Measurements from ENCODE around the gene OR4N2. TPM values are rescaled to one million over a fixed set of nuclear protein-coding genes. Genes with fewer than 3 reads are reported as not detected.

OR4N2 gene
- total and polyA plus RNA-seq, 11 donors: 0.09 TPM; not detected in 10

GRCh38 chr14:19878029-19878642 lies 74.6 kb downstream of the OR4N2 start:
- no peak for DNase-seq
- no peak for TF ChIP-seq POLR2A (IDR thresholded peaks at IDR 0.05)
- TF ChIP-seq, protein P1, sequence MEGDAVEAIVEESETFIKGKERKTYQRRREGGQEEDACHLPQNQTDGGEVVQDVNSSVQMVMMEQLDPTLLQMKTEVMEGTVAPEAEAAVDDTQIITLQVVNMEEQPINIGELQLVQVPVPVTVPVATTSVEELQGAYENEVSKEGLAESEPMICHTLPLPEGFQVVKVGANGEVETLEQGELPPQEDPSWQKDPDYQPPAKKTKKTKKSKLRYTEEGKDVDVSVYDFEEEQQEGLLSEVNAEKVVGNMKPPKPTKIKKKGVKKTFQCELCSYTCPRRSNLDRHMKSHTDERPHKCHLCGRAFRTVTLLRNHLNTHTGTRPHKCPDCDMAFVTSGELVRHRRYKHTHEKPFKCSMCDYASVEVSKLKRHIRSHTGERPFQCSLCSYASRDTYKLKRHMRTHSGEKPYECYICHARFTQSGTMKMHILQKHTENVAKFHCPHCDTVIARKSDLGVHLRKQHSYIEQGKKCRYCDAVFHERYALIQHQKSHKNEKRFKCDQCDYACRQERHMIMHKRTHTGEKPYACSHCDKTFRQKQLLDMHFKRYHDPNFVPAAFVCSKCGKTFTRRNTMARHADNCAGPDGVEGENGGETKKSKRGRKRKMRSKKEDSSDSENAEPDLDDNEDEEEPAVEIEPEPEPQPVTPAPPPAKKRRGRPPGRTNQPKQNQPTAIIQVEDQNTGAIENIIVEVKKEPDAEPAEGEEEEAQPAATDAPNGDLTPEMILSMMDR (IDR thresholded peaks at IDR 0.05): peak in 10 of 12 donors; percentile 16 to 83 (median 39)
- intact Hi-C loops (cut with DNase I): no loop called here

More at GRCh38 chr14:19878029-19878642, 74.6 kb downstream of the OR4N2 start:
- H3K9me3 ChIP-seq: peaks cover 0 to 13% (median 0%) of the 10 kb centered on the region in 12 donors
- H3K36me3 ChIP-seq: no peaks in the 10 kb centered on the region
- H3K27ac ChIP-seq: no peak overlapping the region
- H3K4me1 ChIP-seq: no peaks in the 10 kb centered on the region
- no peaks in the 10 kb centered on the region for H3K27me3 ChIP-seq
- no peak for ATAC-seq
- H3K4me3 ChIP-seq: no peak overlapping the region

Other genes starting within 250 kb of the OR4N2 start
- not detected for gene OR11H2, start 89.9 kb upstream of the OR4N2 start, total RNA-seq
- not detected for gene OR11H2, start 89.9 kb upstream of the OR4N2 start, polyA plus RNA-seq
- gene OR4Q3, start 60.2 kb upstream of the OR4N2 start, total RNA-seq: not detected
- not detected for gene OR4Q3, start 60.2 kb upstream of the OR4N2 start, polyA plus RNA-seq
- gene OR4M1, start 30.3 kb upstream of the OR4N2 start, total RNA-seq: not detected
- not detected for gene OR4M1, start 30.3 kb upstream of the OR4N2 start, polyA plus RNA-seq
- gene OR4K2, start 71.4 kb downstream of the OR4N2 start, total RNA-seq: not detected
- not detected for gene OR4K2, start 71.4 kb downstream of the OR4N2 start, polyA plus RNA-seq
- gene OR4K5, start 116.8 kb downstream of the OR4N2 start, total RNA-seq: not detected
- gene OR4K5, start 116.8 kb downstream of the OR4N2 start, polyA plus RNA-seq: not detected
- not detected for gene OR4K1, start 127.1 kb downstream of the OR4N2 start, total RNA-seq
- gene OR4K1, start 127.1 kb downstream of the OR4N2 start, polyA plus RNA-seq: not detected
- not detected for gene OR4K15, start 171.8 kb downstream of the OR4N2 start, total RNA-seq
- gene OR4K15, start 171.8 kb downstream of the OR4N2 start, polyA plus RNA-seq: not detected
- gene OR4Q2, start 198.4 kb downstream of the OR4N2 start, total RNA-seq: not detected
- not detected for gene OR4Q2, start 198.4 kb downstream of the OR4N2 start, polyA plus RNA-seq
- gene OR4K14, start 215.5 kb downstream of the OR4N2 start, total RNA-seq: not detected
- gene OR4K14, start 215.5 kb downstream of the OR4N2 start, polyA plus RNA-seq: not detected
- gene OR4K13, start 232.3 kb downstream of the OR4N2 start, total RNA-seq: not detected
- gene OR4K13, start 232.3 kb downstream of the OR4N2 start, polyA plus RNA-seq: not detected

All from heart left ventricle (tissue), 16 donors.